Activated CD4-positive, alpha-beta memory T cell treated with anti-CD3 and anti-CD28 coated beads, Interleukin-2, amount 10 ng/mL, durations not matched to agents 7 days and 5 days (primary cell): Measurements from ENCODE around the gene VHLL. TPM values are rescaled to one million over a fixed set of nuclear protein-coding genes. Genes with fewer than 3 reads are reported as not detected.
A peak's percentile ranks its signal among the peaks of the same experiment; 100 is the strongest.

Source experiments
- CTCF ChIA-PET: fragments of 350-600 bp; sonication (Branson Sonifier 250); formaldehyde crosslinking; loops from one replicate; lab custom pipeline; 2021; ENCODE audit warnings: antibody characterized with exemption, inconsistent platforms; lab: Charles Lee
- POLR2A ChIA-PET: fragments of 350-600 bp; sonication (Branson Sonifier 250); formaldehyde crosslinking; loops from one replicate; lab custom pipeline; 2021; ENCODE audit warnings: antibody characterized with exemption; lab: Charles Lee
- DNase-seq: peaks from one replicate; pipeline ENCODE4 v3.0.0-alpha.2; 2020
- H3K27ac Mint-ChIP-seq: one replicate; pipeline ENCODE4 v1.8.0; 2021; ENCODE audit warnings: mild to moderate bottlenecking, mixed read lengths
- H3K27me3 Mint-ChIP-seq: one replicate; pipeline ENCODE4 v1.8.0; 2021; ENCODE audit warnings: mixed read lengths
- H3K36me3 Mint-ChIP-seq: one replicate; pipeline ENCODE4 v1.8.0; 2021; ENCODE audit warnings: low read depth, mixed read lengths
- H3K4me1 Mint-ChIP-seq: one replicate; pipeline ENCODE4 v1.8.0; 2021; ENCODE audit warnings: mixed read lengths
- H3K4me3 Mint-ChIP-seq: one replicate; pipeline ENCODE4 v1.8.0; 2021; ENCODE audit warnings: mild to moderate bottlenecking, mixed read lengths
- H3K9me3 Mint-ChIP-seq: one replicate; pipeline ENCODE4 v1.8.0; 2021; ENCODE audit warnings: mixed read lengths
- total RNA-seq, 2 experiments: library from RNA; stranded (reverse); gene quantifications; one replicate each; pipeline ENCODE4 v1.2.3, GENCODE V29; 2021

VHLL gene
- total RNA-seq, 2 experiments from 2014 or later = not detected

DNA sequence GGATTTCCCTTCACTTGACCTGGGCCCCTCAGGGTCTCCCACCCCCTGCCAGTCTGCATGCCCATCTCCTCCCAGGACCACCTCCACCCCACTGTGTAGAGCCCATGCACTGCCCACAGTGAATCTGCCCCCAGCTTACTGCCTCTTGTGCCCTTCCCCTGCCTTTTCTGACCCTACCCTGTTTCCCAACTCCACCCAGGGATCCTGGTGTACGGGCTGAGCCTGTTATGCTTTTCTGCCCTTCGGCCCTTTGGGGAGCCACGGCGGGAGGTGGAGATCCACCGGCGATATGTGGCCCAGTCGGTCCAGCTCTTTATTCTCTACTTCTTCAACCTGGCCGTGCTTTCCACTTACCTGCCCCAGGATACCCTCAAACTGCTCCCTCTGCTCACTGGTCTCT is 13.0 kb downstream of the VHLL start:
- H3K4me3 Mint-ChIP-seq = no peak overlapping the region
- H3K36me3 Mint-ChIP-seq = peaks cover 20% of the 10 kb centered on the region
- no peak overlapping the region for H3K27ac Mint-ChIP-seq
- CTCF ChIA-PET = no interaction called here
- peaks cover 26% of the 10 kb centered on the region for H3K4me1 Mint-ChIP-seq
- no peak for DNase-seq
- H3K27me3 Mint-ChIP-seq = no peaks in the 10 kb centered on the region
- no peaks in the 10 kb centered on the region for H3K9me3 Mint-ChIP-seq
- POLR2A ChIA-PET = interaction anchor here (1.6 kb wide), 1 partner anchor 9 kb away, joined by 4 read pairs; the partner anchor contains the start of gene GLMP

DNA sequence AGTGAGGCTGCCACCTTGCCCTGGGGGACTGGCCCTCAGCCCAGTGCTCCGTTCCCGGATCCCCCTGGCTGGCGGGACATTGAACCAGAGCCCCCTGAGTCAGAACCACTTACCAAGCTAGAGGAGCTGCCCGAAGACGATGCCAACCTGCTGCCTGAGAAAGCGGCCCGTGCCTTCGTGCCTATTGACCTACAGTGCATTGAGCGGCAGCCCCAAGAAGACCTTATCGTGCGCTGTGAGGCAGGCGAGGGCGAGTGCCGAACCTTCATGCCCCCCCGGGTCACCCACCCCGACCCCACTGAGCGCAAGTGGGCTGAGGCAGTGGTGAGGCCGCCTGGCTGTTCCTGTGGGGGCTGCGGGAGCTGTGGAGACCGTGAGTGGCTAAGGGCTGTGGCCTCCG is 13.7 kb downstream of the VHLL start:
- ChIA-PET CTCF (interaction anchor here (1.0 kb wide), 1 partner anchor 60 kb away, joined by 4 read pairs; no protein-coding TSS in a partner anchor), POLR2A (interaction anchor here (1.1 to 6.0 kb wide), 2 partner anchors 9 to 51 kb away, joined by 3 to 67 read pairs; partner anchors contain the start of gene GLMP)
- Mint-ChIP-seq H3K9me3 (no peaks in the 10 kb centered on the region), H3K4me3 (no peak overlapping the region), H3K36me3 (peaks cover 20% of the 10 kb centered on the region), H3K27me3 (no peaks in the 10 kb centered on the region), H3K27ac (no peak overlapping the region), H3K4me1 (peaks cover 32% of the 10 kb centered on the region)
- DNase-seq = no peak

GRCh38 chr1:156284757-156285156 is 14.3 kb downstream of the VHLL start:
- Mint-ChIP-seq H3K27me3 (no peaks in the 10 kb centered on the region), H3K27ac (no peak overlapping the region), H3K36me3 (peaks cover 19% of the 10 kb centered on the region), H3K4me3 (peak overlapping the region; percentile 15), H3K9me3 (no peaks in the 10 kb centered on the region), H3K4me1 (peaks cover 37% of the 10 kb centered on the region)
- POLR2A ChIA-PET = interaction anchor here (1.1 to 6.0 kb wide), 3 partner anchors 10 to 134 kb away, joined by 3 to 67 read pairs (median 3); partner anchors contain the start of gene GLMP
- CTCF ChIA-PET = interaction anchor here (1.0 to 2.8 kb wide), 2 partner anchors 33 to 59 kb away, joined by 4 to 8 read pairs; no protein-coding TSS in a partner anchor
- no peak for DNase-seq

DNA sequence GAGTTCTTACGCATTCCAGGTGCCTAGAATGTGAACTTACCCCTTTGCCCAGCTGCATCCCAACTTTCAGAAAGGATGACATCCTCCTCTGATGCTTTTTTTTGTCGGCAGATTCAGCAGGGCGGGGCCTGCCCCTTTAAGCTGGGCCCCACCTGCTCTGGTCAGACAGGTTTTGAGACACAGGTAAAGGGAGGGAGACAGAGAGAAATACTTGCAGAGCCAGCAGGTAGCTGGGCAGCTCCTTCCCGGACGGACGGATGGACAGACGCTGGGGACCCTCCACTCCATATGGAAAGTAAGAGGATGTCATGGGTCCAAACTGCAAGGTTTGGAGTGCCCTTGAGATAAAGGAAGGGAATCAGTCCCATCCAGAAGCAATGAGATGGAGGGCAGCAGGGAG is 15.0 kb downstream of the VHLL start, which contains the start of gene TMEM79:
Gene TMEM79 (plus strand): TSS at position 214 of the 400 bp plus-strand sequence. CDS start 902 bp downstream, outside the sequence.
- Mint-ChIP-seq H3K27me3 (no peaks in the 10 kb centered on the region), H3K9me3 (no peaks in the 10 kb centered on the region), H3K27ac (peak within 1 kb of the TSS; percentile 81), H3K36me3 (peaks cover 16% of the 10 kb centered on the region), H3K4me1 (peaks cover 39% of the 10 kb centered on the region), H3K4me3 (peak within 1 kb of the TSS; percentile 86)
- ChIA-PET CTCF (interaction anchor here (0.6 to 2.8 kb wide), 4 partner anchors 33 to 157 kb away, joined by 4 to 8 read pairs (median 6); no protein-coding TSS in a partner anchor), POLR2A (interaction anchor here (0.9 to 6.0 kb wide), 11 partner anchors 8 to 187 kb away, joined by 3 to 67 read pairs (median 12); partner anchors contain the start of genes CCT3, GLMP, SLC25A44 and TSACC)
- no peak for DNase-seq

DNA sequence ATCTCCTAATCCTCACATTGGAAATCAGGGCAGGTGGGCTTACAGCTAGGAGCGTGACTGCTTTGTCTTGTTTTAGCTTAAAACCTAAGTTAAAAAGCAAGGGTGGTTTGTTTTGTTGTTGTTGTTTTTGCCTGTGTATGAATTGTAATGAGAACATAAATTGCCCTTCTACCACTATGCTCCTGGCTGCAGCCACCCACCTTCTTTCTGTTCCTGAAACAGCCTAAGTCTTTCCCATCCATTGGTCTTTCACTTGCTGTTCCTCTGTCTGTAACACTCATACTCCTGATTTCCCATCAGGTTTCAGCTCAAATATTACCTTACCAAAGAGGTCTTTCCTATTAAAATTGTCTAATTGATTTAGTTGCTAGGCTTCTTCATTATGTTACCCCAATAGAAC is 15.6 kb downstream of the VHLL start:
- H3K27ac Mint-ChIP-seq = peak overlapping the region; percentile 81
- peaks cover 12% of the 10 kb centered on the region for H3K36me3 Mint-ChIP-seq
- H3K27me3 Mint-ChIP-seq = no peaks in the 10 kb centered on the region
- POLR2A ChIA-PET = interaction anchor here (0.7 to 6.0 kb wide), 41 partner anchors 8 to 539 kb away, joined by 3 to 67 read pairs (median 5); partner anchors contain the start of genes ARHGEF2, CCT3, GLMP and LMNA
- DNase-seq = no peak
- H3K9me3 Mint-ChIP-seq = no peaks in the 10 kb centered on the region
- CTCF ChIA-PET = interaction anchor here (0.6 to 2.8 kb wide), 13 partner anchors 12 to 306 kb away, joined by 3 to 15 read pairs (median 5); partner anchors contain the start of genes CCT3, GLMP and TSACC
- H3K4me3 Mint-ChIP-seq = peak overlapping the region; percentile 86
- H3K4me1 Mint-ChIP-seq = peaks cover 39% of the 10 kb centered on the region

DNA sequence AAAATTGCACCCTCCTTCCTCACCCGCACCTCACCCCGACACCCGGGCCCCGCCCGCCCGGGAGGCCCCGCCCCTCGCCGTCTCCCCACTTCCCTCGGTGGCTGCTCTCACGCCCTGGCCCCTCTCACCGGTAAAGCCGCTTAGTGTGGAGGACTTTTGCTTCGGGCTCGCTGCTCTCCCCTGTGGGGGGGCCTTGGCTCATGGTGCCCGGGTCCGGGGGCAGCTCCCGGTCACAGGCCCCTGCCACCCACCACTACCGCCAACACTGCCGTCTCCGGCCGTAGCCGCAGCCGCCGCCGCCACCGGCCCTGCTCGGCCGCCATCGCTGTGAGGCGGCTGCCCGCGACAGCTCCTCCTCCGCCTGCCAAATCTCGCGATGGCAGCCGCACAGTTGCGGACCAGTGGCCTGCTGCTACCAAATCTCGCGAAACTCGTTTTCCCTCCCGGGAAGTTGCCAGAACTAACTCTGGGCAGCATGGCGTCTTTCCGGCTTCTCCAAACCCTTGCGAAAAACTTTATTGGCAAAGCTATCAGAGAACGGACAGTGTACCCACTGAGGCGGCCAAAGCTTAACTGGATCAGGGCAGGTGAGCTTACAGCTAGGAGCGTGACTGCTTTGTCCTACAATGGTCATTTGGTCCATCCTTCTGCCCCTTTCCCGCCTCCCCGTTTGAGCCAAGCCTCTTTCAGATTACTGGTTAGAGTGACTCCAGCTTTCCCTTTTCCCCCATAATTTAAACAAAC is 16.5 kb downstream of the VHLL start, which contains the start of gene SMG5:
Gene SMG5 (minus strand): TSS at position 347 of the 744 bp plus-strand sequence. CDS start 145 bp downstream, at position 202.
- Mint-ChIP-seq H3K4me1 (peaks cover 39% of the 10 kb centered on the region), H3K27ac (peak within 1 kb of the TSS; percentile 81), H3K27me3 (no peaks in the 10 kb centered on the region), H3K4me3 (peak within 1 kb of the TSS; percentile 86), H3K9me3 (no peaks in the 10 kb centered on the region), H3K36me3 (peaks cover 18% of the 10 kb centered on the region)
- ChIA-PET POLR2A (interaction anchor here (0.6 to 6.0 kb wide), 65 partner anchors 8 to 1948 kb away, joined by 3 to 67 read pairs (median 5); partner anchors contain the start of genes ARHGEF2, CCT3, GLMP and HDGF), CTCF (interaction anchor here (1.1 to 2.8 kb wide), 14 partner anchors 13 to 305 kb away, joined by 3 to 15 read pairs (median 4); partner anchors contain the start of genes CCT3, GLMP and TSACC)
- DNase-seq = peak; percentile 97

DNA sequence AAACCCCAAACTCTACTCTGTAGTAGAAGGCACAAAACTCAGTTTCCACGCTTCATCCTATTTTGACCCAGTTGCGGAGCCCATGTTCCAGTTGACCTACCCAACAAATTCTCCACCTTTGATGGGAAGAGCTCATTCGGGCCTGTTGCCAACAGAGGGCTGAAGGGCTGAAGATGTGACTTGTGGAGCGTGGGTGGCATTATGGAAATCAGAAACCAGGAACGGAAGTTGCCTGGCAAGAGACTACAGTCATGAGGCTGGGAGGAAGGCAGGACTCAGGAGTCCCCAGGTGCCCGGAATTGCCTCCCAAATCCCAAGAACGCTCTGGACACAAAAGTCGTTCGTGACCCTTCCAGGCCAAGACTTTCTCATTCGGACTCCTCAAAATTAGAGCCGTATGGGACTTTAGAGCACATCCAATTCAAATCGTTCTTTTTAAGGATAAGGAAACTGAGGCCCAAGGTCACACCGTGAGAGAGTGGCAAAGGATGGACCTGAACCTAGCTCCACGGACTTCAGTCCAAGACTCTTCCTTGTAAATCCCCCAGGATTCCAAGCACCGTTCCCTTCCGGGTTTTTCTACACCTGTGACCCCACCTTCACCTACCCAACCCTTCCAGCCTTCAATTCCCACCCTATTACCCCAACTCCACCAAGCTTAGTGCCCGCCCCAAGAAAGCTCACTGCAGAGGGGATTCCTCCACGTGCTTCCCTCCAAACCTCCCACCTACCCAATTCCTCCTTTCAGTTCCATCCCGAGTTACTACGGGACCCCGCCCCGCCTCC is 17.2 kb downstream of the VHLL start:
- Mint-ChIP-seq H3K4me3 (peak overlapping the region; percentile 86), H3K4me1 (peaks cover 39% of the 10 kb centered on the region), H3K36me3 (peaks cover 25% of the 10 kb centered on the region), H3K27ac (peak overlapping the region; percentile 81), H3K9me3 (no peaks in the 10 kb centered on the region), H3K27me3 (no peaks in the 10 kb centered on the region)
- CTCF ChIA-PET = interaction anchor here (0.5 to 2.8 kb wide), 12 partner anchors 14 to 199 kb away, joined by 3 to 15 read pairs (median 4); partner anchors contain the start of genes CCT3, GLMP and TSACC
- DNase-seq = no peak
- POLR2A ChIA-PET = interaction anchor here (0.6 to 6.0 kb wide), 54 partner anchors 9 to 1947 kb away, joined by 3 to 67 read pairs (median 5); partner anchors contain the start of genes ARHGEF2, CCT3, GLMP and HDGF

GRCh38 chr1:156281281-156281680 is 17.8 kb downstream of the VHLL start:
- H3K27me3 Mint-ChIP-seq = no peaks in the 10 kb centered on the region
- POLR2A ChIA-PET = interaction anchor here (1.6 to 6.0 kb wide), 9 partner anchors 9 to 185 kb away, joined by 6 to 67 read pairs (median 13); partner anchors contain the start of genes GLMP, PMF1 and SEMA4A
- peaks cover 39% of the 10 kb centered on the region for H3K4me1 Mint-ChIP-seq
- DNase-seq = peak; percentile 59
- CTCF ChIA-PET = interaction anchor here (0.5 to 1.2 kb wide), 6 partner anchors 10 to 343 kb away, joined by 3 to 7 read pairs (median 4); no protein-coding TSS in a partner anchor
- peaks cover 30% of the 10 kb centered on the region for H3K36me3 Mint-ChIP-seq
- H3K27ac Mint-ChIP-seq = peak overlapping the region; percentile 81
- peak overlapping the region; percentile 86 for H3K4me3 Mint-ChIP-seq
- no peaks in the 10 kb centered on the region for H3K9me3 Mint-ChIP-seq

DNA sequence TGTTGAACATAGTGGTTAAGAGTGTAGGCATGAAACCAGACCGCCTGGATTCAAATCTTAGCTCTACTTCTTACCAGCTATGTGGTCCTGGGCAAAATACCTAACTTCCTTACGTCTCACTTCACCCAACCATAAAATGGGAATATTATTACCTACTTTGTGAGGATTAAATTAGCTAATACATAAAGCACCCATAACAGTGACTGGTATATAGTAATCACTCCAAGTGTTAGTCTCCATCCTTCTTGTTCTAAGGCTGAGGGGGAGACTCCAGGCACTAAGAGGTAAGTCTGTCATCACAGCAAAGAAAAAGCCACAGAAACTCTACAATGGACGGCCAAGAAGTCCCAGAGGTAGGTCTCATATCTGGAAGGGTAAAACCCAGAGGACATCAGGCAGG is 19.3 kb downstream of the VHLL start:
- H3K27me3 Mint-ChIP-seq = no peaks in the 10 kb centered on the region
- H3K4me3 Mint-ChIP-seq = no peak overlapping the region
- CTCF ChIA-PET = interaction anchor here (0.6 to 1.0 kb wide), 2 partner anchors 25 to 55 kb away, joined by 3 read pairs; no protein-coding TSS in a partner anchor
- POLR2A ChIA-PET = interaction anchor here (0.8 to 6.0 kb wide), 8 partner anchors 15 to 276 kb away, joined by 3 to 67 read pairs (median 4); partner anchors contain the start of genes GLMP, PMF1 and SLC25A44
- DNase-seq = no peak
- H3K9me3 Mint-ChIP-seq = no peaks in the 10 kb centered on the region
- peaks cover 38% of the 10 kb centered on the region for H3K36me3 Mint-ChIP-seq
- H3K27ac Mint-ChIP-seq = no peak overlapping the region
- H3K4me1 Mint-ChIP-seq = peaks cover 38% of the 10 kb centered on the region

- ChIA-PET POLR2A (interaction anchor here (0.6 to 1.0 kb wide), 2 partner anchors 57 to 58 kb away, joined by 3 read pairs; no protein-coding TSS in a partner anchor), CTCF (interaction anchor here (0.5 to 1.3 kb wide), 5 partner anchors 27 to 64 kb away, joined by 3 to 5 read pairs (median 3); partner anchors contain the start of gene PMF1)
- Mint-ChIP-seq H3K36me3 (peaks cover 62% of the 10 kb centered on the region), H3K27me3 (no peaks in the 10 kb centered on the region), H3K9me3 (no peaks in the 10 kb centered on the region), H3K4me3 (no peak overlapping the region), H3K4me1 (peaks cover 20% of the 10 kb centered on the region), H3K27ac (no peak overlapping the region)
- DNase-seq = no peak
Observed at GRCh38 chr1:156276966-156277381, 22.1 kb downstream of the VHLL start.

- H3K27me3 Mint-ChIP-seq = no peaks in the 10 kb centered on the region
- H3K9me3 Mint-ChIP-seq = no peaks in the 10 kb centered on the region
- no peak for DNase-seq
- CTCF ChIA-PET = interaction anchor here (0.5 to 1.3 kb wide), 5 partner anchors 27 to 63 kb away, joined by 3 to 5 read pairs (median 3); partner anchors contain the start of gene PMF1
- H3K27ac Mint-ChIP-seq = no peak overlapping the region
- H3K36me3 Mint-ChIP-seq = peaks cover 66% of the 10 kb centered on the region
- no peak overlapping the region for H3K4me3 Mint-ChIP-seq
- POLR2A ChIA-PET = interaction anchor here (0.6 kb wide), 1 partner anchor 31 kb away, joined by 3 read pairs; no protein-coding TSS in a partner anchor
- H3K4me1 Mint-ChIP-seq = peaks cover 18% of the 10 kb centered on the region
Observed at GRCh38 chr1:156276532-156276931, 22.6 kb downstream of the VHLL start.
